ENCODE measurements around the gene MYL6B.

DNA sequence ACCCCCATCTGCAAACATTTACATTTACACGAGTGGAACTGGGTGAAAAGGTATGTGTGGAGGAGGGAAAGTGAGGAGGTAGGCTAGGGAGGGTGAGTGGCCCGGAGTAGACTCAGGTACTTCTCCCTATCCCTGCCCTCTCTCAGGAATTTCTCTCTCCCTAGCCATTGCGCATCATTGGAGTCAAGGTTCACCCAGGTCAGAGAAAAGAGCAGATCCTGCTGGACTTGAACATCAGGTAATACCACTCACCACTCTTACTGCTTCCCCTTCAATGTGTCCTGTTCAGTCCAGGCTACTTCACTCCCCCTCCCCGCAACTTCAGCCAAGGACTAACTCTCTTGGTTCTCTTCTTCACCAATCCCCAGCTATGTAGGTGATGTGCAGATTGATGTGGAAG is 21.5 kb upstream of the MYL6B start:
- TF ChIP-seq POLR2A (IDR thresholded peaks at IDR 0.05) (no peak), POLR2AphosphoS5 (IDR thresholded peaks at IDR 0.05; ENCODE audit: insufficient read depth in 1 of 2, low read depth in 1 of 2) (no peak)

Data from vagina (tissue), 2 donors.